HepG2 (cell line): ENCODE measurements around the gene WDR81. TPM values are rescaled to one million over a fixed set of nuclear protein-coding genes. Genes with fewer than 3 reads are reported as not detected.

Source experiments
- AGO2 ChIP-seq: fragments of 200-400 bp; formaldehyde crosslinking; optimal IDR thresholded peaks from 2 replicates; pipeline ENCODE3; 2017; ENCODE audit warnings: mild to moderate bottlenecking, low read depth, low read length, moderate library complexity
- ARNT ChIP-seq: fragments of 450-650 bp; IDR thresholded peaks from 2 replicates; pipeline ENCODE4 v1.6.1; 2017
- GATAD2A ChIP-seq: IDR thresholded peaks from 2 replicates; pipeline ENCODE4 v1.6.1; 2016
- GFI1 ChIP-seq: sonication (generic); formaldehyde crosslinking; IDR thresholded peaks from 2 replicates; pipeline ENCODE4 v1.5.0; 2020; ENCODE audit warnings: missing genetic modification reagents, mild to moderate bottlenecking, borderline replicate concordance
- HDAC6 ChIP-seq: fragments of 200-600 bp; sonication (generic); IDR thresholded peaks from 2 replicates; pipeline ENCODE4 v1.7.0; 2017; ENCODE audit warnings: mild to moderate bottlenecking, antibody characterized with exemption, low read length, low read depth
- MXD4 ChIP-seq: IDR thresholded peaks from 2 replicates; pipeline ENCODE4 v1.6.1; 2016; ENCODE audit warnings: mild to moderate bottlenecking, missing biosample characterization, missing genetic modification reagents
- NFE2 ChIP-seq: sonication (generic); formaldehyde crosslinking; IDR thresholded peaks from 2 replicates; pipeline ENCODE4 v1.4.0; 2020; ENCODE audit warnings: missing genetic modification reagents
- NFRKB ChIP-seq: fragments of 450-650 bp; IDR thresholded peaks from 2 replicates; pipeline ENCODE4 v1.6.1; 2017
- SALL1 ChIP-seq: sonication (generic); formaldehyde crosslinking; IDR thresholded peaks from 2 replicates; pipeline ENCODE4 v1.8.0; 2022; ENCODE audit warnings: mild to moderate bottlenecking, missing genetic modification reagents
- TBL1XR1 ChIP-seq: fragments of 150-350 bp; IDR thresholded peaks from 2 replicates; pipeline ENCODE4 v1.6.1; 2014; ENCODE audit warnings: borderline replicate concordance, low read length; ENCODE audit not compliant: partially characterized antibody
- THYN1 ChIP-seq: sonication (generic); formaldehyde crosslinking; IDR thresholded peaks from 2 replicates; pipeline ENCODE4 v1.8.1; 2023; ENCODE audit warnings: low read depth, mild to moderate bottlenecking, moderate library complexity, missing genetic modification reagents, borderline replicate concordance
- ZFP36L1 ChIP-seq: sonication (generic); formaldehyde crosslinking; IDR thresholded peaks from 2 replicates; pipeline ENCODE4 v1.8.0; 2022; ENCODE audit warnings: mild to moderate bottlenecking, missing genetic modification reagents, moderate library complexity
- ZNF225 ChIP-seq: sonication (generic); formaldehyde crosslinking; IDR thresholded peaks from 2 replicates; pipeline ENCODE4 v1.4.0; 2020; ENCODE audit warnings: mild to moderate bottlenecking, missing genetic modification reagents
- ZNF230 ChIP-seq: sonication (generic); formaldehyde crosslinking; IDR thresholded peaks from 2 replicates; pipeline ENCODE4 v1.4.0; 2020; ENCODE audit warnings: mild to moderate bottlenecking, missing genetic modification reagents
- ZNF333 ChIP-seq: sonication (generic); formaldehyde crosslinking; IDR thresholded peaks from 2 replicates; pipeline ENCODE4 v1.4.0; 2020; ENCODE audit warnings: mild to moderate bottlenecking, missing genetic modification reagents, borderline replicate concordance
- ZNF432 ChIP-seq: sonication (generic); formaldehyde crosslinking; IDR thresholded peaks from 2 replicates; pipeline ENCODE4 v1.5.0; 2020; ENCODE audit warnings: missing genetic modification reagents, mild to moderate bottlenecking, borderline replicate concordance
- ZNF713 ChIP-seq: sonication (generic); formaldehyde crosslinking; IDR thresholded peaks from 2 replicates; pipeline ENCODE4 v1.4.0; 2020; ENCODE audit warnings: mild to moderate bottlenecking, missing genetic modification reagents
- ZNF891 ChIP-seq: sonication (generic); formaldehyde crosslinking; IDR thresholded peaks from 2 replicates; pipeline ENCODE4 v1.5.0; 2020; ENCODE audit warnings: mild to moderate bottlenecking, missing genetic modification reagents
- polyA plus RNA-seq, 8 experiments: library from polyadenylated mRNA; depleted of rRNA in 3 of 8; stranded (reverse) in 7 of 8; unstranded in 1 of 8; fragments of >200 nt; fragmentation: Illumina TruSeq in 4 of 8; extraction: Trizol in 4 of 8; gene quantifications; 2 replicates each; pipeline versions ENCODE4 v1.2.1 to v1.2.3, GENCODE V29; 2011 to 2016; ENCODE audit warnings: low read depth in 4 of 8, missing spikeins in 1 of 8, mixed read lengths in 1 of 8; ENCODE audit not compliant: insufficient read depth in 1 of 8
- total RNA-seq, 5 experiments: library from RNA; depleted of rRNA; stranded (reverse); fragments of >200 nt; fragmentation: Illumina TruSeq; extraction: Trizol; gene quantifications; 2 replicates each; pipeline ENCODE4 v1.2.3, GENCODE V29; 2016; ENCODE audit warnings: low read depth in 1 of 5
- TF ChIP-seq, protein P1 (sequence below): fragments of 450-650 bp; IDR thresholded peaks from 2 replicates; pipeline ENCODE4 v1.6.1; 2017
- TF ChIP-seq, protein P2 (sequence below): sonication (generic); formaldehyde crosslinking; IDR thresholded peaks from 2 replicates; pipeline ENCODE4 v1.4.0; 2020; ENCODE audit warnings: missing genetic modification reagents
- TF ChIP-seq, protein P3 (sequence below): sonication (generic); formaldehyde crosslinking; IDR thresholded peaks from 2 replicates; pipeline ENCODE4 v1.8.0; 2022; ENCODE audit warnings: mild to moderate bottlenecking, missing genetic modification reagents, borderline replicate concordance
- TF ChIP-seq, protein P4 (sequence below): sonication (generic); formaldehyde crosslinking; IDR thresholded peaks from 2 replicates; pipeline ENCODE4 v1.4.0; 2020; ENCODE audit warnings: missing genetic modification reagents, borderline replicate concordance

The WDR81 gene
- total and polyA plus RNA-seq, 2 of the 13 experiments (the other 11 are each of a cell fraction or from before 2014, with no cell fraction given), result 9.1 to 16.7 TPM

DNA sequence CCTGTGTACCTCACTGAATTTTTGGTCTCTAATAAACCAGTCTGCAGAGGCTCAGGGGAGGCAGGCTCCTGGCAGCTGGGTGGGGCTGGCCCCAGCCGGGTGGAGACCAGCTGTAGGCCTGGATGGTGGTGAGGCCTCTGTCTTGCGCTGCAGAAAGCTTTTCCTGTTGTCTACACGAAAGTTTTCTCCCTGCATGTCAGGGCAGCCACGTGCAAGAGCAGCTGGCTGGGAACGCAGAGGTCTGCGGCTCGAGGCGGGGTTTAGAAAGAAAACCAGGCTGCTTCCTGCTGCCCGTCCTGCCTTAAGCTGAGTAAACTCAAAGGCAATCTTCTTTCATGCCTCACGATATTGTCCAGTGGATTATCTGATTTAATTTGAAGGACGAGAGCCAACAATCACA is 39.8 kb downstream of the WDR81 start (continued):
- TF ChIP-seq, protein P1, sequence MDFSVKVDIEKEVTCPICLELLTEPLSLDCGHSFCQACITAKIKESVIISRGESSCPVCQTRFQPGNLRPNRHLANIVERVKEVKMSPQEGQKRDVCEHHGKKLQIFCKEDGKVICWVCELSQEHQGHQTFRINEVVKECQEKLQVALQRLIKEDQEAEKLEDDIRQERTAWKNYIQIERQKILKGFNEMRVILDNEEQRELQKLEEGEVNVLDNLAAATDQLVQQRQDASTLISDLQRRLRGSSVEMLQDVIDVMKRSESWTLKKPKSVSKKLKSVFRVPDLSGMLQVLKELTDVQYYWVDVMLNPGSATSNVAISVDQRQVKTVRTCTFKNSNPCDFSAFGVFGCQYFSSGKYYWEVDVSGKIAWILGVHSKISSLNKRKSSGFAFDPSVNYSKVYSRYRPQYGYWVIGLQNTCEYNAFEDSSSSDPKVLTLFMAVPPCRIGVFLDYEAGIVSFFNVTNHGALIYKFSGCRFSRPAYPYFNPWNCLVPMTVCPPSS, result no peak
- TF ChIP-seq THYN1 (CRISPR knock-in tag), result no peak
- 0 out of 2 replicates have a peak, but pooled peaks have one; percentile 56 for TF ChIP-seq ZNF225 (CRISPR knock-in tag)
- TF ChIP-seq, protein P2, sequence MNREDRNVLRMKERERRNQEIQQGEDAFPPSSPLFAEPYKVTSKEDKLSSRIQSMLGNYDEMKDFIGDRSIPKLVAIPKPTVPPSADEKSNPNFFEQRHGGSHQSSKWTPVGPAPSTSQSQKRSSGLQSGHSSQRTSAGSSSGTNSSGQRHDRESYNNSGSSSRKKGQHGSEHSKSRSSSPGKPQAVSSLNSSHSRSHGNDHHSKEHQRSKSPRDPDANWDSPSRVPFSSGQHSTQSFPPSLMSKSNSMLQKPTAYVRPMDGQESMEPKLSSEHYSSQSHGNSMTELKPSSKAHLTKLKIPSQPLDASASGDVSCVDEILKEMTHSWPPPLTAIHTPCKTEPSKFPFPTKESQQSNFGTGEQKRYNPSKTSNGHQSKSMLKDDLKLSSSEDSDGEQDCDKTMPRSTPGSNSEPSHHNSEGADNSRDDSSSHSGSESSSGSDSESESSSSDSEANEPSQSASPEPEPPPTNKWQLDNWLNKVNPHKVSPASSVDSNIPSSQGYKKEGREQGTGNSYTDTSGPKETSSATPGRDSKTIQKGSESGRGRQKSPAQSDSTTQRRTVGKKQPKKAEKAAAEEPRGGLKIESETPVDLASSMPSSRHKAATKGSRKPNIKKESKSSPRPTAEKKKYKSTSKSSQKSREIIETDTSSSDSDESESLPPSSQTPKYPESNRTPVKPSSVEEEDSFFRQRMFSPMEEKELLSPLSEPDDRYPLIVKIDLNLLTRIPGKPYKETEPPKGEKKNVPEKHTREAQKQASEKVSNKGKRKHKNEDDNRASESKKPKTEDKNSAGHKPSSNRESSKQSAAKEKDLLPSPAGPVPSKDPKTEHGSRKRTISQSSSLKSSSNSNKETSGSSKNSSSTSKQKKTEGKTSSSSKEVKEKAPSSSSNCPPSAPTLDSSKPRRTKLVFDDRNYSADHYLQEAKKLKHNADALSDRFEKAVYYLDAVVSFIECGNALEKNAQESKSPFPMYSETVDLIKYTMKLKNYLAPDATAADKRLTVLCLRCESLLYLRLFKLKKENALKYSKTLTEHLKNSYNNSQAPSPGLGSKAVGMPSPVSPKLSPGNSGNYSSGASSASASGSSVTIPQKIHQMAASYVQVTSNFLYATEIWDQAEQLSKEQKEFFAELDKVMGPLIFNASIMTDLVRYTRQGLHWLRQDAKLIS (CRISPR knock-in tag), result no peak
- TF ChIP-seq HDAC6, result no peak
- TF ChIP-seq ZNF333 (CRISPR knock-in tag), result no peak
- no peak for TF ChIP-seq ARNT
- TF ChIP-seq, protein P3, sequence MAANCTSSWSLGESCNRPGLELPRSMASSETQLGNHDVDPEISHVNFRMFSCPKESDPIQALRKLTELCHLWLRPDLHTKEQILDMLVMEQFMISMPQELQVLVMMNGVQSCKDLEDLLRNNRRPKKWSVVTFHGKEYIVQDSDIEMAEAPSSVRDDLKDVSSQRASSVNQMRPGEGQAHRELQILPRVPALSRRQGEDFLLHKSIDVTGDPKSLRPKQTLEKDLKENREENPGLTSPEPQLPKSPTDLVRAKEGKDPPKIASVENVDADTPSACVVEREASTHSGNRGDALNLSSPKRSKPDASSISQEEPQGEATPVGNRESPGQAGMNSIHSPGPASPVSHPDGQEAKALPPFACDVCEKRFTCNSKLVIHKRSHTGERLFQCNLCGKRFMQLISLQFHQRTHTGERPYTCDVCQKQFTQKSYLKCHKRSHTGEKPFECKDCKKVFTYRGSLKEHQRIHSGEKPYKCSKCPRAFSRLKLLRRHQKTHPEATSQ (CRISPR knock-in tag), result no peak
- TF ChIP-seq MXD4 (CRISPR knock-in tag), result no peak
- no peak for TF ChIP-seq ZNF432
- no peak for TF ChIP-seq ZNF713 (CRISPR knock-in tag)
- 0 out of 2 replicates have a peak, but pooled peaks have one; percentile 39 for TF ChIP-seq ZNF891 (CRISPR knock-in tag)
- TF ChIP-seq SALL1 (CRISPR knock-in tag), result peak; percentile 29; the same call in 1 of the 2 replicates
- peak; percentile 64 for TF ChIP-seq AGO2
- TF ChIP-seq NFE2 (CRISPR knock-in tag), result no peak
- TF ChIP-seq TBL1XR1, result no peak
- no peak for TF ChIP-seq NFRKB
- 0 out of 2 replicates have a peak, but pooled peaks have one; percentile 13 for TF ChIP-seq GATAD2A (CRISPR knock-in tag)
- TF ChIP-seq GFI1, result no peak
- TF ChIP-seq ZFP36L1 (CRISPR knock-in tag), result no peak
- TF ChIP-seq, protein P4, sequence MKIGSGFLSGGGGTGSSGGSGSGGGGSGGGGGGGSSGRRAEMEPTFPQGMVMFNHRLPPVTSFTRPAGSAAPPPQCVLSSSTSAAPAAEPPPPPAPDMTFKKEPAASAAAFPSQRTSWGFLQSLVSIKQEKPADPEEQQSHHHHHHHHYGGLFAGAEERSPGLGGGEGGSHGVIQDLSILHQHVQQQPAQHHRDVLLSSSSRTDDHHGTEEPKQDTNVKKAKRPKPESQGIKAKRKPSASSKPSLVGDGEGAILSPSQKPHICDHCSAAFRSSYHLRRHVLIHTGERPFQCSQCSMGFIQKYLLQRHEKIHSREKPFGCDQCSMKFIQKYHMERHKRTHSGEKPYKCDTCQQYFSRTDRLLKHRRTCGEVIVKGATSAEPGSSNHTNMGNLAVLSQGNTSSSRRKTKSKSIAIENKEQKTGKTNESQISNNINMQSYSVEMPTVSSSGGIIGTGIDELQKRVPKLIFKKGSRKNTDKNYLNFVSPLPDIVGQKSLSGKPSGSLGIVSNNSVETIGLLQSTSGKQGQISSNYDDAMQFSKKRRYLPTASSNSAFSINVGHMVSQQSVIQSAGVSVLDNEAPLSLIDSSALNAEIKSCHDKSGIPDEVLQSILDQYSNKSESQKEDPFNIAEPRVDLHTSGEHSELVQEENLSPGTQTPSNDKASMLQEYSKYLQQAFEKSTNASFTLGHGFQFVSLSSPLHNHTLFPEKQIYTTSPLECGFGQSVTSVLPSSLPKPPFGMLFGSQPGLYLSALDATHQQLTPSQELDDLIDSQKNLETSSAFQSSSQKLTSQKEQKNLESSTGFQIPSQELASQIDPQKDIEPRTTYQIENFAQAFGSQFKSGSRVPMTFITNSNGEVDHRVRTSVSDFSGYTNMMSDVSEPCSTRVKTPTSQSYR (CRISPR knock-in tag), result no peak
- 0 out of 2 replicates have a peak, but pooled peaks have one; percentile 44 for TF ChIP-seq ZNF230 (CRISPR knock-in tag)
